PC-3 (cell line): Measurements from ENCODE around the gene KIF6. TPM values are rescaled to one million over a fixed set of nuclear protein-coding genes. Genes with fewer than 3 reads are reported as not detected.

Source experiments
- ATAC-seq: fragments of 200-7000 bp; cut with Tn5 transposase; 2 replicates; pipeline ENCODE4 v1.9.1; 2020; ENCODE audit warnings: mild to moderate bottlenecking, moderate library complexity
- BruUV-seq: library from RNA; stranded (reverse); fragments of 400-500 nt; replicated peaks from 2 replicates; lab custom pipeline; 2021; lab: Mats Ljungman, UMichigan
- CTCF ChIA-PET: fragments of 300-600 bp; sonication (Branson Sonifier 250); formaldehyde crosslinking; loops from one replicate; lab custom pipeline; 2022; ENCODE audit warnings: antibody characterized with exemption; lab: Charles Lee
- POLR2A ChIA-PET: fragments of 300-600 bp; sonication (Branson Sonifier 250); formaldehyde crosslinking; loops from one replicate; lab custom pipeline; 2022; ENCODE audit warnings: antibody characterized with exemption; ENCODE audit not compliant: unreplicated experiment; lab: Charles Lee
- DNase-seq: peaks from one replicate; pipeline ENCODE4 v3.0.0-alpha.2; 2015
- H2AFZ ChIP-seq: fragments of 300-600 bp; sonication (generic); 2 replicates; pipeline ENCODE4 v1.6.0; 2016; ENCODE audit warnings: antibody characterized with exemption, low read length
- H3F3A ChIP-seq: fragments of 300-600 bp; sonication (generic); one replicate; pipeline ENCODE4 v1.6.0; 2017; ENCODE audit warnings: antibody characterized with exemption, low read length, control low read depth, mild to moderate bottlenecking; ENCODE audit not compliant: unreplicated experiment
- H3K27ac ChIP-seq: fragments of 300-600 bp; sonication (generic); 2 replicates; pipeline ENCODE4 v1.5.1; 2016; ENCODE audit warnings: mild to moderate bottlenecking, low read length
- H3K27me3 ChIP-seq: fragments of 300-600 bp; sonication (generic); 2 replicates; pipeline ENCODE4 v1.6.1; 2016; ENCODE audit warnings: low read length, mixed read lengths
- H3K36me3 ChIP-seq: fragments of 300-600 bp; sonication (generic); 2 replicates; pipeline ENCODE4 v1.6.1; 2016; ENCODE audit warnings: low read depth, mixed run types, low read length, mixed read lengths
- H3K4me1 ChIP-seq: fragments of 300-600 bp; sonication (generic); 2 replicates; pipeline ENCODE4 v1.5.1; 2016; ENCODE audit warnings: low read length; ENCODE audit not compliant: insufficient read depth
- H3K4me2 ChIP-seq: fragments of 300-600 bp; sonication (generic); 2 replicates; pipeline ENCODE4 v1.6.0; 2016; ENCODE audit warnings: low read length
- H3K4me3 ChIP-seq: fragments of 300-600 bp; sonication (generic); 2 replicates; pipeline ENCODE4 v1.5.1; 2016; ENCODE audit warnings: mild to moderate bottlenecking, low read length, mixed read lengths
- H3K79me2 ChIP-seq: fragments of 300-600 bp; sonication (generic); 2 replicates; pipeline ENCODE4 v1.6.1; 2017; ENCODE audit warnings: low read length, mixed read lengths
- H3K9ac ChIP-seq: fragments of 300-600 bp; sonication (generic); 2 replicates; pipeline ENCODE4 v1.6.0; 2016; ENCODE audit warnings: mild to moderate bottlenecking, low read length
- H3K9me2 ChIP-seq: fragments of 300-600 bp; sonication (generic); replicated peaks from 2 replicates; pipeline ENCODE4 v1.6.1; 2016; ENCODE audit warnings: mixed run types, low read length, mixed read lengths
- H3K9me3 ChIP-seq: fragments of 300-600 bp; sonication (generic); 2 replicates; pipeline ENCODE4 v1.6.1; 2016; ENCODE audit warnings: low read length, mixed read lengths
- H4K20me1 ChIP-seq: fragments of 300-600 bp; sonication (generic); 2 replicates; pipeline ENCODE4 v1.6.1; 2016; ENCODE audit warnings: low read length, mixed read lengths
- EZH2 ChIP-seq: fragments of 300-600 bp; sonication (generic); IDR thresholded peaks from one replicate; pipeline ENCODE4 v1.6.1; 2017; ENCODE audit warnings: antibody characterized with exemption, mild to moderate bottlenecking, low read length; ENCODE audit not compliant: unreplicated experiment
- EZH2phosphoT487 ChIP-seq: fragments of 300-600 bp; sonication (generic); IDR thresholded peaks from 2 replicates; pipeline ENCODE4 v1.6.1; 2018; ENCODE audit warnings: mild to moderate bottlenecking, antibody characterized with exemption, low read length, borderline replicate concordance
- intact Hi-C: fragments of 100-400 bp; cut with micrococcal nuclease; formaldehyde crosslinking; loops from 2 replicates; pipeline ENCODE4 v1.9.0; 2023
- total RNA-seq: library from RNA; depleted of rRNA; stranded (reverse); fragments of >200 nt; gene quantifications from 2 replicates; pipeline ENCODE4 v1.2.3, GENCODE V29; 2014
- TF ChIP-seq, protein P1 (sequence below): fragments of 300-600 bp; sonication (generic); conservative IDR thresholded peaks from 2 replicates; pipeline ENCODE4 v1.5.1; 2017; ENCODE audit warnings: antibody characterized with exemption, low read depth, mild to moderate bottlenecking, low read length

Gene KIF6
- total RNA-seq, 1 experiment from 2014 or later = 0.07 TPM

- Histone ChIP-seq H3K4me1 (no peaks in the 10 kb centered on the region), H3K27me3 (no peaks in the 10 kb centered on the region), H3K9me2 (no peaks in the 10 kb centered on the region), H3K4me2 (no peak overlapping the region), H3F3A (no peaks in the 10 kb centered on the region), H3K4me3 (no peak overlapping the region), H3K36me3 (no peaks in the 10 kb centered on the region), H4K20me1 (no peaks in the 10 kb centered on the region), H2AFZ (no peak overlapping the region), H3K9me3 (no peaks in the 10 kb centered on the region), H3K27ac (no peak overlapping the region), H3K9ac (no peak overlapping the region), H3K79me2 (no peaks in the 10 kb centered on the region)
- no TSS peak for BruUV-seq
- no peak for ATAC-seq
- TF ChIP-seq, protein P1, sequence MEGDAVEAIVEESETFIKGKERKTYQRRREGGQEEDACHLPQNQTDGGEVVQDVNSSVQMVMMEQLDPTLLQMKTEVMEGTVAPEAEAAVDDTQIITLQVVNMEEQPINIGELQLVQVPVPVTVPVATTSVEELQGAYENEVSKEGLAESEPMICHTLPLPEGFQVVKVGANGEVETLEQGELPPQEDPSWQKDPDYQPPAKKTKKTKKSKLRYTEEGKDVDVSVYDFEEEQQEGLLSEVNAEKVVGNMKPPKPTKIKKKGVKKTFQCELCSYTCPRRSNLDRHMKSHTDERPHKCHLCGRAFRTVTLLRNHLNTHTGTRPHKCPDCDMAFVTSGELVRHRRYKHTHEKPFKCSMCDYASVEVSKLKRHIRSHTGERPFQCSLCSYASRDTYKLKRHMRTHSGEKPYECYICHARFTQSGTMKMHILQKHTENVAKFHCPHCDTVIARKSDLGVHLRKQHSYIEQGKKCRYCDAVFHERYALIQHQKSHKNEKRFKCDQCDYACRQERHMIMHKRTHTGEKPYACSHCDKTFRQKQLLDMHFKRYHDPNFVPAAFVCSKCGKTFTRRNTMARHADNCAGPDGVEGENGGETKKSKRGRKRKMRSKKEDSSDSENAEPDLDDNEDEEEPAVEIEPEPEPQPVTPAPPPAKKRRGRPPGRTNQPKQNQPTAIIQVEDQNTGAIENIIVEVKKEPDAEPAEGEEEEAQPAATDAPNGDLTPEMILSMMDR = no peak
- TF ChIP-seq EZH2 (no peak), EZH2phosphoT487 (no peak)
- no peak for DNase-seq
- intact Hi-C loops = no loop called here
- ChIA-PET POLR2A (no interaction called here), CTCF (no interaction called here)
These were observed 90.4 kb downstream of the KIF6 start for GRCh38 chr6:39634646-39635341.

DNA sequence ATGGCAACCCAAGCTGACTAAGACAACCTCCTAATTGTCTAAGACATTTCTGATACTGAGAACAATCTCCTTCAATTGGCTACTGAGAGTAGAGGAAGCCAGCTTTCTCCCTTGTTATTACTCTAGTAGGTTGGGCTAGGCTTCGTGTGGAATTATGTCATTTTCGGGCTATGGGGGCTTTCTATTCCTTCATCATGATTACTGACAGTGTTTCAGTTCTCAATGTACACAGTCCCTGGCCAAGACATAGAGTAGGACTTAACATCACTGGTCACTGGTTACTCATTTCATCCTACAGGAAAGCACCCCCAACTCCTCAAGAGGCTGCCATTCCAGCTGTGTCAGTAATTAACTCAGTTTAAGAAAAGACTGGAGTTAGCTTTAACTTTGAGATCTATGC lies 100.0 kb downstream of the KIF6 start:
- no peak overlapping the region for H3K4me3 ChIP-seq
- no peaks in the 10 kb centered on the region for H3K4me1 ChIP-seq
- H3K36me3 ChIP-seq = no peaks in the 10 kb centered on the region
- no peaks in the 10 kb centered on the region for H4K20me1 ChIP-seq
- H3K27ac ChIP-seq = no peak overlapping the region
- H3F3A ChIP-seq = no peaks in the 10 kb centered on the region
- ChIA-PET CTCF (no interaction called here), POLR2A (no interaction called here)
- no peak for ATAC-seq
- H3K4me2 ChIP-seq = no peak overlapping the region
- DNase-seq = no peak
- H3K27me3 ChIP-seq = no peaks in the 10 kb centered on the region
- TF ChIP-seq, protein P1 = no peak
- TF ChIP-seq EZH2phosphoT487 = no peak
- no peak for TF ChIP-seq EZH2
- no TSS peak for BruUV-seq
- no peaks in the 10 kb centered on the region for H3K79me2 ChIP-seq
- H2AFZ ChIP-seq = no peak overlapping the region
- H3K9me2 ChIP-seq = no peaks in the 10 kb centered on the region
- H3K9me3 ChIP-seq = no peaks in the 10 kb centered on the region
- intact Hi-C loops = no loop called here
- no peak overlapping the region for H3K9ac ChIP-seq

DNA sequence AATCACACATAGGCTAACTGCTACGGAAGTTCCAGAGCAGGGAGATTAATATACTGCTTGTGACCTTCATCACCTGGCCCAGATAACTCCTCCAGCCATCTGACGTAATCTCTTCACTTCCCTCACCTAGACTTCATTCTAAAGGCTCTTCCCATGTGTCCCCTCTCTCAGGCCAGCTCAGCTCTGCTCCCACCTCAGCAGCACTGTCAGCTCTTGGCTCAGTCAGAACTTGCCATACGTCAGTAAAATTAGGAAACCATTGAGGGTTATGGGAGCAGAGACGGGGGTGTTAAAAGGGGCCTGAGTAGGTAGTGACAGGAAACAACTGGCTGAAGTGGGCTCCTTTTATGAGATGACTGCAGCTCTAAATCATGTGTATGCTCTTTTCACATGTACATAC lies 101.5 kb downstream of the KIF6 start:
- Histone ChIP-seq H3K79me2 (no peaks in the 10 kb centered on the region), H3F3A (no peaks in the 10 kb centered on the region), H3K4me1 (no peaks in the 10 kb centered on the region), H3K4me2 (no peak overlapping the region), H3K36me3 (no peaks in the 10 kb centered on the region), H3K27me3 (no peaks in the 10 kb centered on the region), H2AFZ (no peak overlapping the region), H3K4me3 (no peak overlapping the region), H3K9me3 (no peaks in the 10 kb centered on the region), H3K27ac (no peak overlapping the region), H3K9me2 (no peaks in the 10 kb centered on the region), H4K20me1 (no peaks in the 10 kb centered on the region), H3K9ac (no peak overlapping the region)
- TF ChIP-seq EZH2phosphoT487 (no peak), EZH2 (no peak)
- TF ChIP-seq, protein P1 = no peak
- intact Hi-C loops = no loop called here
- DNase-seq (no peak), ATAC-seq (no peak)
- ChIA-PET CTCF (no interaction called here), POLR2A (no interaction called here)
- no TSS peak for BruUV-seq
